GM23338 (cell line): Measurements from ENCODE around the gene PGLYRP2.

Experiments
- CTCF ChIP-seq, 2 experiments: fragments of 200-600 bp in 1 of 2; sonication (generic) in 1 of 2; conservative IDR thresholded peaks; 2 replicates each; pipeline versions ENCODE4 v1.5.1 to v1.6.1; 2016 to 2017; ENCODE audit warnings: antibody characterized with exemption in 2 of 2, low read depth in 2 of 2, mild to moderate bottlenecking in 2 of 2, moderate library complexity in 1 of 2
- POLR2AphosphoS5 ChIP-seq: IDR thresholded peaks from 2 replicates; pipeline ENCODE4 v1.6.1; 2016; ENCODE audit warnings: antibody characterized with exemption, low read depth

GRCh38 chr19:15501596-15501995 lies 22.3 kb upstream of the PGLYRP2 start:
- TF ChIP-seq CTCF (conservative IDR thresholded peaks at IDR 0.05; ENCODE audit: low read depth in 2 of 2) (no peak), POLR2AphosphoS5 (no peak)
